GM10847 (cell line): ENCODE data around the gene HTR2B.

Experiments used
- POLR2A ChIP-seq: IDR thresholded peaks from 2 replicates; pipeline ENCODE4 v1.6.1; 2011; ENCODE audit not compliant: insufficient read length; ENCODE audit errors: extremely low read depth

Gene HTR2B

DNA sequence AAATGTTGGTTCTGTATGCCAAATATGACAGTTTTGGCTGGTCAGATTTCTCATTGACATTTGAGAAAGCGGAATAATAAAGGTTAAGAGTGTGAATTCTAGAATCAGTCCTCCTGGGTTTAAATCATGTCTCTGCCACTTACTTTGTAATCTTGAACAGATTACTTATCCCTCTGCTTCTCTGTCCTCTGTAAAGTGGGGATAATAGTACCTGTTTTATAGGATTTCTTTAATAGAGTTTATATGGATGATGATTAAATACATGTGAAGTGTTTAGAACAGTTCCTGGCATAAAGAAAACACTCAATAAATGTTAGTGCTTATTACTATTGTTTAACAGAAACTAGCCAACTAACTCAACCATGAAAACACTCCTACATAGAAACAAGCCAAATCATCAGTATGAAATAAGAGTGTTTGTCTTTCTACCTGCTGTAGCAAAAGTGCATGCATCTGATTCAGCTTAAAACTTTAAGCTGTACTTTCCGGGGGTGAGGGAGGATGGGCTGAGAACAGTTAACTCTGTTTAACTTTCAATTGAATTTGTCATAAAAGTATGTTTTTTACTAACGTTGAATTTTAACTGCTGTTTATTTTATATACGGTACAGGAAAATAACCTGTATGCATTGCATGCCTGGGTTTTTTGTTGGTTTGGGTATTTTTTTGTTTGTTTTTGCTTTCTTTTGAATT, 6.8 kb downstream of the HTR2B start:
- TF ChIP-seq POLR2A = no peak

DNA sequence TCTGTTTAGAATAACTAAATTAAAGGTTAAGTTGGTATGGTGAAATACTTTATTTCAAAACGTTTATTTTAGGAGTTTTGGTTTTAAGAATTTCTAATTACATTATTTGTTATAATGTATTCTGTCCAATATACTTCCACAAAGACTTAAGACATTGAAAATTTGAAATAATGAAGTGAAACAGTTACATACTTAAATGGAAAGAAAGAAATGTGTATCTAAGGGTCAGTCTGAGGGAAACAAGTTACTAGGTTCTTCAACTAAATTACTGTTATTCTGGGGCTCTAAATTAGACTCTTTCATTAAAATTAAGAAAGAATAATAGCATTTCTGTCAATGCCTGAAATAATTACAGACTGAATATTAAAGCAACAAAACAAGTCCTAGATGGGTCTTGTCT, 7.7 kb downstream of the HTR2B start:
- no peak for TF ChIP-seq POLR2A

DNA sequence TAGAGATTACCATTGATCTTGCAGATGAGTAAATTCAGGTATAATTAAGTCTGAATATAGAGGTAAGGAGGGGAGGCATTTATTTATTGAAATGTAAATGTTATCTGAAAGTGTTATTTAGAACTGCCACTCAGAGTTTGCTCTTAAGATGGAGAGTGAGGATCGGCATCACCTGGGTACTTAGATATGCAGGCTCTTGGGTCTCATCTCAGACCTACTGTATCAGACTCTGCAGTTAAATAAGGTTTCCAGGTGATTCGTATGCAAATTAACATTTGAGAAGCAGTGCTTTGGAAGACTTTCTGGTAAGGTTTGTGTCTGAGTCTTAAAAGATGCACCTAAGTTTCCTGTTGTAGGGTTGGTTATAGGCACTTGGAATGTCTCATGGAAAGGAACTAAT, 9.2 kb downstream of the HTR2B start:
- no peak for TF ChIP-seq POLR2A

- no peak for TF ChIP-seq POLR2A
Measured at GRCh38 chr2:231113489-231113888, 11.4 kb downstream of the HTR2B start.

DNA sequence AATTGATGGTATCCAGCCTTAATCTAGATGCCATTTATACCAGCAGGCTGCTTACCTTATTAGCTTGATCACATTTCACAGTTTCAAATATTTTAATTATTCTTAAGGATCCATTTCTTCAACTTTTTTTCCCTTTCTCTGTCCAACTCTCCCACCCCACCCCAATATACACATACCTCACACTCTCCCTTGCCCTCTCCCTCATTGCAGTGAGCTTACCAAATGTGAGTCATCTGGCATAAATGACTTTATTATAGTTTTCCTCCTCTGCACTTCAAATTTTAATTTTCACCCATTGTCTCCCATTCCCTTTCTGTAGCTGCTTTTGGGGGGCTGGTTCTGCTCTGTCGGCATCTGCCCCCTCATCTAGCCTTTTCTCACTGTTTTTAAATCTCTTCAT, 12.9 kb downstream of the HTR2B start:
- TF ChIP-seq POLR2A = no peak

- no peak for TF ChIP-seq POLR2A
Measured at GRCh38 chr2:231110551-231110950, 14.3 kb downstream of the HTR2B start.

GRCh38 chr2:231104115-231104713, 20.6 kb downstream of the HTR2B start:
- no peak for TF ChIP-seq POLR2A

- no peak for TF ChIP-seq POLR2A
Measured at GRCh38 chr2:231102772-231103171, 22.1 kb downstream of the HTR2B start.

GRCh38 chr2:231100990-231101389, 23.9 kb downstream of the HTR2B start:
- no peak for TF ChIP-seq POLR2A

- TF ChIP-seq POLR2A = no peak
Measured at GRCh38 chr2:231099918-231100317, 24.9 kb downstream of the HTR2B start.

DNA sequence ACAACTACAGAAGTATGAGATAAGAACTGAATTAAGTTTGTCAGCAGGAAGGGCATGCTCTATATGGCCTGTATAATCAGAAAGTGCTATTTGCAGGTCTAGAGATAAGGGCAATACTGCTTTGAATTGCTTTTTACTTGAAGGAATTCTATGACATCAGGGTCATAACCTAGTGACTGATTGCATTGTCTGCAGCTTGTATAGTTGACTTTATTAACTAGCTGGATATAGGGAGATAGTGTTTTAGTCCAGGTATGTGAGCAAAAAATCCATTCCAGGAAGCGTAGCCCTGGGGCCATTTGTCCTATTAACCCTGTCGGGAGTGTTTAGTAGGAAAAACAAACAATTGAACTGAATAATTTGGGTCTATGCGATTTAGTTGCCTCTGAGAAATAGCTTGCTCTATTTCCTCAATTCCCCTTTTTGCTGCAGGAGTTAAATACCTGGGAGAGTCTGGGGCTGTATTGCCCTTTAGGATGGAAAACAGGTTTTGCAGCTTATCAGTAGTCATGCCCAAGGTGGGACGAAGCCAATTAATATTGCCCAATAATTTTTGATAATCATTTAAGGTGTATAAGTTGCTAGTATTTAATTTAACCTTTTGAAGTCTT, 30.0 kb downstream of the HTR2B start:
- no peak for TF ChIP-seq POLR2A

- no peak for TF ChIP-seq POLR2A
Measured at GRCh38 chr2:231093933-231094332, 30.9 kb downstream of the HTR2B start.

DNA sequence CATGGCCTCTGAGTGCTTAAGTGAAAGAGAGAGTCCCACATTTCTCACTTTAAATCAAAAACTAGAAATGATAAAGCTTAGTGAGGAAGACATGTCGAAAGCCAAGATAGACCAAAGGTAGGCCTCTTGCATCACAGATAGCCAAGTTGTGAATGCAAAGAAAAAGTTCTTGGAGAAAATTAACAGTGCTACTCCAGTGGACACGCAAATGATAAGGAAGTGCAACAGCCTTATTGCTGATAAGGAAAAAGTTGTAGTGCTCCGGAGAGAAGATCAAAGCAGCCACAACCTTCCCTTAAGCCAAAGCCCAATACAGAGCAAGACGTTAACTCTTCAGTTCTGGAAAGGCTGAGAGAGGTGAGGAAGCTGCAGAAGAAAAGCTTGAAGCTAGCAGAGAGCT, 36.1 kb downstream of the HTR2B start:
- no peak for TF ChIP-seq POLR2A

DNA sequence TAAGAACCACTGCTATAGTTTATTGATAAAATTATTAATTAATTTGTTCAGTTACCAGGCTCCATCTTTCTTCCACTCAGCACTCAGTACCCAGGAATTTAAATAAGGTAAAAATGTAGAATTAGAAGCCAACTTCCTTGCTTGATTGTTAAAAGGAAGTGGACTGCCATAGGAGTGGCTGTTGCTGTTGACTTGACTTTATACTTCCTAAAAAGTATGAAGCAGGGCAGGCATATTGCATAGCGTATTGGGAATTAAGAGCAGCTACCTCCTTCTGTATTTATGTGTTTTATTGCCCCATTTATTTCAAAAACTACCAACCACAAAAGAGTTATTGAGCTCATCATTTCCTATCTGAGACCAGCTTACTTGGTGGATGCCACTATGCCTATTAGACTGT, 40.3 kb downstream of the HTR2B start:
- TF ChIP-seq POLR2A = no peak

GRCh38 chr2:231069379-231070054, 55.3 kb downstream of the HTR2B start:
- TF ChIP-seq POLR2A = no peak
